IMR-90 (cell line): Measurements from ENCODE around the gene TK2. TPM values are rescaled to one million over a fixed set of nuclear protein-coding genes. Genes with fewer than 3 reads are reported as not detected.

Experiments
- ATAC-seq: fragments of 200-7000 bp; cut with Tn5 transposase; 2 replicates; pipeline ENCODE4 v1.9.1; 2020; ENCODE audit warnings: low read depth, mild to moderate bottlenecking, moderate library complexity
- BruUV-seq: library from RNA; stranded (reverse); fragments of 400-500 nt; replicated peaks from 2 replicates; lab custom pipeline; 2021; lab: Mats Ljungman, UMichigan
- CTCF ChIA-PET: fragments of 300-600 bp; formaldehyde crosslinking; extraction: SDS; loops from one replicate; lab custom pipeline; 2021; ENCODE audit warnings: antibody characterized with exemption; lab: Yijun Ruan, JAX
- POLR2A ChIA-PET: fragments of 300-600 bp; sonication (Branson Sonifier 250); formaldehyde crosslinking; loops from one replicate; lab custom pipeline; 2022; ENCODE audit warnings: antibody characterized with exemption; ENCODE audit not compliant: unreplicated experiment; lab: Charles Lee
- DNase-seq: peaks from one replicate; pipeline ENCODE4 v3.0.0; 2013
- H2AFZ ChIP-seq: replicated peaks from 2 replicates; pipeline ENCODE3; 2013; ENCODE audit warnings: low read length, mild to moderate bottlenecking; ENCODE audit not compliant: poor library complexity
- H2AK5ac ChIP-seq: 2 replicates; pipeline ENCODE4 v1.6.1; 2013; ENCODE audit warnings: low read depth, low read length, inconsistent platforms
- H2AK9ac ChIP-seq: replicated peaks from 2 replicates; pipeline ENCODE3; 2013; ENCODE audit warnings: mild to moderate bottlenecking, low read depth, low read length, moderate library complexity; ENCODE audit not compliant: poor library complexity
- H2BK120ac ChIP-seq: 2 replicates; pipeline ENCODE4 v1.6.1; 2013; ENCODE audit warnings: low read depth, low read length, inconsistent platforms
- H2BK15ac ChIP-seq: 3 replicates; pipeline ENCODE4 v1.6.1; 2013; ENCODE audit warnings: low read depth, low read length, inconsistent platforms
- H2BK20ac ChIP-seq: 2 replicates; pipeline ENCODE4 v1.6.1; 2013; ENCODE audit warnings: low read depth, mild to moderate bottlenecking, inconsistent platforms, low read length, moderate library complexity
- H2BK5ac ChIP-seq: 2 replicates; pipeline ENCODE4 v1.6.1; 2013; ENCODE audit warnings: mild to moderate bottlenecking, low read depth, low read length, inconsistent platforms; ENCODE audit not compliant: poor library complexity, severe bottlenecking
- H3K14ac ChIP-seq: replicated peaks from 2 replicates; pipeline ENCODE4 v1.6.1; 2013; ENCODE audit warnings: low read depth, low read length, inconsistent platforms
- H3K18ac ChIP-seq: 2 replicates; pipeline ENCODE4 v1.6.1; 2013; ENCODE audit warnings: low read depth, low read length, control low read depth
- H3K23ac ChIP-seq: 2 replicates; pipeline ENCODE4 v1.6.1; 2013; ENCODE audit warnings: low read depth, low read length, inconsistent platforms
- H3K27ac ChIP-seq: 2 replicates; pipeline ENCODE4 v1.5.1; 2013; ENCODE audit warnings: mild to moderate bottlenecking, control low read depth, low read length; ENCODE audit not compliant: insufficient read depth
- H3K27me3 ChIP-seq: 2 replicates; pipeline ENCODE4 v1.6.1; 2013; ENCODE audit warnings: low read length; ENCODE audit not compliant: control insufficient read depth, insufficient read depth
- H3K36me3 ChIP-seq: 2 replicates; pipeline ENCODE4 v1.6.1; 2013; ENCODE audit warnings: low read length, mixed read lengths; ENCODE audit not compliant: control insufficient read depth, insufficient read depth
- H3K4ac ChIP-seq: 2 replicates; pipeline ENCODE4 v1.6.1; 2013; ENCODE audit warnings: low read depth, low read length, inconsistent platforms
- H3K4me1 ChIP-seq: 2 replicates; pipeline ENCODE4 v1.6.1; 2013; ENCODE audit warnings: low read length, mixed read lengths; ENCODE audit not compliant: control insufficient read depth, insufficient read depth
- H3K4me2 ChIP-seq: 2 replicates; pipeline ENCODE4 v1.6.1; 2013; ENCODE audit warnings: low read depth, mild to moderate bottlenecking, control low read depth, low read length, moderate library complexity
- H3K4me3 ChIP-seq: 2 replicates; pipeline ENCODE4 v1.5.1; 2013; ENCODE audit warnings: low read depth, mild to moderate bottlenecking, control low read depth, low read length, moderate library complexity; ENCODE audit not compliant: insufficient read depth
- H3K56ac ChIP-seq: 2 replicates; pipeline ENCODE4 v1.6.1; 2013; ENCODE audit warnings: low read length, inconsistent platforms; ENCODE audit not compliant: insufficient read depth; ENCODE audit errors: extremely low read depth
- H3K79me1 ChIP-seq, 2 experiments: 2 replicates each; pipeline ENCODE4 v1.6.1; 2013; ENCODE audit warnings: low read length in 2 of 2, inconsistent platforms in 1 of 2, low read depth in 1 of 2
- H3K9ac ChIP-seq: 2 replicates; pipeline ENCODE4 v1.6.1; 2013; ENCODE audit warnings: low read depth, low read length, control low read depth
- H3K9me1 ChIP-seq: 2 replicates; pipeline ENCODE4 v1.6.1; 2013; ENCODE audit warnings: low read length, inconsistent platforms; ENCODE audit not compliant: insufficient read depth
- H3K9me3 ChIP-seq: 2 replicates; pipeline ENCODE4 v1.6.1; 2013; ENCODE audit warnings: low read length; ENCODE audit not compliant: control insufficient read depth, insufficient read depth
- H4K20me1 ChIP-seq: 2 replicates; pipeline ENCODE4 v1.6.1; 2013; ENCODE audit warnings: low read length, inconsistent platforms; ENCODE audit not compliant: insufficient read depth
- H4K5ac ChIP-seq: 2 replicates; pipeline ENCODE4 v1.6.1; 2013; ENCODE audit warnings: mild to moderate bottlenecking, low read depth, low read length, control low read depth
- H4K8ac ChIP-seq, 2 experiments: 2 replicates each; pipeline ENCODE4 v1.6.1; 2013; ENCODE audit warnings: low read depth in 2 of 2, low read length in 2 of 2, control low read depth in 1 of 2, inconsistent platforms in 1 of 2
- H4K91ac ChIP-seq: 2 replicates; pipeline ENCODE4 v1.6.1; 2013; ENCODE audit warnings: low read depth, low read length, inconsistent platforms; ENCODE audit not compliant: insufficient read depth
- CHD1 ChIP-seq: IDR thresholded peaks from 2 replicates; pipeline ENCODE4 v1.6.1; 2012; ENCODE audit warnings: low read depth, low read length, improper control_type of control experiment
- ELK1 ChIP-seq: fragments of 150-350 bp; IDR thresholded peaks from 2 replicates; pipeline ENCODE4 v1.6.1; 2016; ENCODE audit warnings: low read depth, mild to moderate bottlenecking, low read length, moderate library complexity, borderline replicate concordance
- FOS ChIP-seq: fragments of 150-350 bp; IDR thresholded peaks from 2 replicates; pipeline ENCODE4 v1.6.1; 2016; ENCODE audit warnings: low read depth, low read length
- MAFK ChIP-seq: IDR thresholded peaks from 2 replicates; pipeline ENCODE4 v1.6.1; 2012; ENCODE audit warnings: low read depth, low read length, improper control_type of control experiment
- MAZ ChIP-seq: IDR thresholded peaks from 2 replicates; pipeline ENCODE4 v1.6.1; 2012; ENCODE audit warnings: low read depth, mild to moderate bottlenecking, low read length, improper control_type of control experiment, moderate library complexity, borderline replicate concordance
- NFE2L2 ChIP-seq: fragments of 150-350 bp; IDR thresholded peaks from 2 replicates; pipeline ENCODE4 v1.6.1; 2016; ENCODE audit warnings: low read depth, mild to moderate bottlenecking, low read length
- POLR2A ChIP-seq: IDR thresholded peaks from 2 replicates; pipeline ENCODE4 v1.6.1; 2012; ENCODE audit warnings: mild to moderate bottlenecking, low read depth, low read length
- RAD21 ChIP-seq: IDR thresholded peaks from 2 replicates; pipeline ENCODE4 v1.6.1; 2012; ENCODE audit warnings: low read length, improper control_type of control experiment
- RCOR1 ChIP-seq: IDR thresholded peaks from 2 replicates; pipeline ENCODE4 v1.6.1; 2012; ENCODE audit warnings: mild to moderate bottlenecking, low read length, improper control_type of control experiment; ENCODE audit not compliant: insufficient replicate concordance
- RFX5 ChIP-seq: IDR thresholded peaks from 2 replicates; pipeline ENCODE4 v1.8.0; 2012; ENCODE audit warnings: low read depth, mild to moderate bottlenecking, low read length, moderate library complexity
- SMC3 ChIP-seq: fragments of 150-350 bp; IDR thresholded peaks from 2 replicates; pipeline ENCODE4 v1.6.1; 2016; ENCODE audit warnings: low read depth, mild to moderate bottlenecking, antibody characterized with exemption, low read length, moderate library complexity
- USF2 ChIP-seq: fragments of 150-350 bp; IDR thresholded peaks from 2 replicates; pipeline ENCODE4 v1.6.1; 2017; ENCODE audit warnings: mild to moderate bottlenecking, antibody characterized with exemption, low read length, low read depth
- WGBS, 2 experiments: methylation state at CpG; one replicate each; pipeline versions ENCODE4 v1.1.5 to v1.1.7; 2013; ENCODE audit warnings: missing lambda C conversion rate in 2 of 2; ENCODE audit not compliant: insufficient read length in 1 of 2; ENCODE audit errors: extremely low coverage in 2 of 2; 5-methylcytosine and 5-hydroxymethylcytosine counted together
- dilution Hi-C: fragments of 300-500 bp; cut with HindIII; formaldehyde crosslinking; loops from one replicate; pipeline ENCODE4 v1.14.3; 2018; ENCODE audit warnings: low sequenced_read_pairs; ENCODE audit not compliant: unreplicated experiment
- in situ Hi-C: fragments of 300-500 bp; cut with MboI; formaldehyde crosslinking; loops from 3 replicates; pipeline ENCODE4 v1.14.3; 2019; ENCODE audit warnings: low sequenced_read_pairs, inconsistent platforms, mixed read lengths
- intact Hi-C: fragments of 100-400 bp; cut with micrococcal nuclease; formaldehyde crosslinking; loops from 2 replicates; pipeline ENCODE4 v1.10.0; 2022
- polyA plus RNA-seq, 3 experiments: library from polyadenylated mRNA; depleted of rRNA; stranded (reverse); fragments of >200 nt; gene quantifications; 2 replicates each; pipeline ENCODE4 v1.2.3, GENCODE V29; 2012; ENCODE audit warnings: low replicate concordance in 1 of 3
- total RNA-seq: library from RNA; depleted of rRNA; stranded (reverse); fragments of >200 nt; gene quantifications from 2 replicates; pipeline ENCODE4 v1.2.3, GENCODE V29; 2012
- TF ChIP-seq, protein P1 (sequence below): conservative IDR thresholded peaks from 2 replicates; pipeline ENCODE4 v1.5.1; 2012; ENCODE audit warnings: mild to moderate bottlenecking, low read depth, low read length, improper control_type of control experiment

TK2 gene
- total and polyA plus RNA-seq, 2 of the 4 experiments (the other 2 are of a cell fraction), result 14.7 to 16.5 TPM

DNA sequence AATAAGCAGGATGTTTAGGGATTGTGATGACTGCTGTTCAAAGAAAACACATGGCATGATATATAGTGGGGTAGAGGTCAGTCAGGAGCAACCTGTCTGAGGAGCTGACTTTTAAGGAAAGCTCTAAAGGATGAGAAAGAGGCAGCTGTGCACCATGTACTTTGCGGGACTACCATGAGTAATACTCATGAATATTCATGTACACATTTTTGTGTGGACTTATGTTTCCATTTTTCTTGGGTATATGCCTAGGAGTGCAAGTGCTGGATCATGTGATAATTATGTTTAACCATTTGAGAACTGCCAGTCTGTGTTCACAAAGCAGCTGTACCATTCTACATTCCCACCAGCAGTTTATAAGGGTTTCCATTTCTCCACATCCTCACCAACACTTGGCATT, 87.0 kb downstream of the TK2 start:
- Histone ChIP-seq H3K9ac (no peak overlapping the region), H3K18ac (no peak overlapping the region), H2BK120ac (no peak overlapping the region), H2AK5ac (no peak overlapping the region), H3K79me1 (no peaks in the 10 kb centered on the region), H4K5ac (no peak overlapping the region), H2AK9ac (no peak overlapping the region), H4K91ac (no peak overlapping the region), H3K4me2 (no peak overlapping the region), H2BK5ac (no peak overlapping the region), H2BK20ac (no peak overlapping the region), H3K56ac (no peak overlapping the region), H3K4ac (no peak overlapping the region), H2BK15ac (no peak overlapping the region), H3K27me3 (peaks cover 42% of the 10 kb centered on the region), H3K36me3 (no peaks in the 10 kb centered on the region), H3K14ac (no peak overlapping the region), H4K8ac (no peak overlapping the region), H3K4me1 (no peaks in the 10 kb centered on the region), H3K9me3 (peaks cover 5% of the 10 kb centered on the region; the same call in 1 of the 2 replicates), H3K23ac (no peak overlapping the region), H3K9me1 (no peaks in the 10 kb centered on the region), H3K27ac (no peak overlapping the region), H2AFZ (no peak overlapping the region), H3K4me3 (no peak overlapping the region), H4K20me1 (no peaks in the 10 kb centered on the region)
- CTCF ChIA-PET, result no interaction called here
- ATAC-seq (no peak), DNase-seq (peak; percentile 8)
- WGBS, 2 experiments, result no CpG with 5 or more reads among the region's 1 CpG
- intact Hi-C loops, result no loop called here
- POLR2A ChIA-PET, result no interaction called here
- dilution Hi-C loops, result no loop called here
- TF ChIP-seq USF2 (no peak), ELK1 (no peak), FOS (no peak), SMC3 (no peak), MAZ (no peak), MAFK (no peak), POLR2A (no peak), RFX5 (no peak), NFE2L2 (no peak), CHD1 (no peak), RAD21 (no peak), RCOR1 (no peak)
- TF ChIP-seq, protein P1, sequence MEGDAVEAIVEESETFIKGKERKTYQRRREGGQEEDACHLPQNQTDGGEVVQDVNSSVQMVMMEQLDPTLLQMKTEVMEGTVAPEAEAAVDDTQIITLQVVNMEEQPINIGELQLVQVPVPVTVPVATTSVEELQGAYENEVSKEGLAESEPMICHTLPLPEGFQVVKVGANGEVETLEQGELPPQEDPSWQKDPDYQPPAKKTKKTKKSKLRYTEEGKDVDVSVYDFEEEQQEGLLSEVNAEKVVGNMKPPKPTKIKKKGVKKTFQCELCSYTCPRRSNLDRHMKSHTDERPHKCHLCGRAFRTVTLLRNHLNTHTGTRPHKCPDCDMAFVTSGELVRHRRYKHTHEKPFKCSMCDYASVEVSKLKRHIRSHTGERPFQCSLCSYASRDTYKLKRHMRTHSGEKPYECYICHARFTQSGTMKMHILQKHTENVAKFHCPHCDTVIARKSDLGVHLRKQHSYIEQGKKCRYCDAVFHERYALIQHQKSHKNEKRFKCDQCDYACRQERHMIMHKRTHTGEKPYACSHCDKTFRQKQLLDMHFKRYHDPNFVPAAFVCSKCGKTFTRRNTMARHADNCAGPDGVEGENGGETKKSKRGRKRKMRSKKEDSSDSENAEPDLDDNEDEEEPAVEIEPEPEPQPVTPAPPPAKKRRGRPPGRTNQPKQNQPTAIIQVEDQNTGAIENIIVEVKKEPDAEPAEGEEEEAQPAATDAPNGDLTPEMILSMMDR, result no peak
- no TSS peak for BruUV-seq
- in situ Hi-C loops, result no loop called here
